ENCODE results near the gene MAPRE3.

MAPRE3 gene

GRCh38 chr2:26975656-26976055, 5.2 kb downstream of the MAPRE3 start:
- TF ChIP-seq, protein P1, sequence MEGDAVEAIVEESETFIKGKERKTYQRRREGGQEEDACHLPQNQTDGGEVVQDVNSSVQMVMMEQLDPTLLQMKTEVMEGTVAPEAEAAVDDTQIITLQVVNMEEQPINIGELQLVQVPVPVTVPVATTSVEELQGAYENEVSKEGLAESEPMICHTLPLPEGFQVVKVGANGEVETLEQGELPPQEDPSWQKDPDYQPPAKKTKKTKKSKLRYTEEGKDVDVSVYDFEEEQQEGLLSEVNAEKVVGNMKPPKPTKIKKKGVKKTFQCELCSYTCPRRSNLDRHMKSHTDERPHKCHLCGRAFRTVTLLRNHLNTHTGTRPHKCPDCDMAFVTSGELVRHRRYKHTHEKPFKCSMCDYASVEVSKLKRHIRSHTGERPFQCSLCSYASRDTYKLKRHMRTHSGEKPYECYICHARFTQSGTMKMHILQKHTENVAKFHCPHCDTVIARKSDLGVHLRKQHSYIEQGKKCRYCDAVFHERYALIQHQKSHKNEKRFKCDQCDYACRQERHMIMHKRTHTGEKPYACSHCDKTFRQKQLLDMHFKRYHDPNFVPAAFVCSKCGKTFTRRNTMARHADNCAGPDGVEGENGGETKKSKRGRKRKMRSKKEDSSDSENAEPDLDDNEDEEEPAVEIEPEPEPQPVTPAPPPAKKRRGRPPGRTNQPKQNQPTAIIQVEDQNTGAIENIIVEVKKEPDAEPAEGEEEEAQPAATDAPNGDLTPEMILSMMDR (IDR thresholded peaks at IDR 0.05; ENCODE audit: extremely low read depth, missing control alignments) = no peak
- DNase-seq (ENCODE audit: low spot score) = no peak

DNA sequence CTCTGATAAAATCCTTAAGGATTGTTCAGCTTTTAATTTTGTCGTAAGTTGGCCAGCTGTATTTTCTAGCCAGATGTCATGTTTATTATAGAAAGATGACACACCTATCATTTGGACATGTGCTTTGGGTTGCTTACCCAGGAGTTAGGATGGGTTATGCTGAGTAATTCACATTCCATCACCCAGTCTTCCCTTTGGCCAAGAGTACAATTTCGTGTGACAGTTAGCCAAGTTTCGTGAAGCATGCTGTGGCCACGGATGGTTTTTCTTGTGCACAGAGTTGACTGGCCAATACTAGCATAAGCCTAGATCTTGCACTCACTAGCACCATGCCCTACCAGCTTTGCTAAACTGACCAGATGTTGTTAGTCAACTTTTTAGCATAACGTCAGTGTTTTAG, 5.8 kb downstream of the MAPRE3 start:
- TF ChIP-seq, protein P1 (IDR thresholded peaks at IDR 0.05; ENCODE audit: extremely low read depth, missing control alignments) = no peak
- DNase-seq (ENCODE audit: low spot score) = no peak

DNA sequence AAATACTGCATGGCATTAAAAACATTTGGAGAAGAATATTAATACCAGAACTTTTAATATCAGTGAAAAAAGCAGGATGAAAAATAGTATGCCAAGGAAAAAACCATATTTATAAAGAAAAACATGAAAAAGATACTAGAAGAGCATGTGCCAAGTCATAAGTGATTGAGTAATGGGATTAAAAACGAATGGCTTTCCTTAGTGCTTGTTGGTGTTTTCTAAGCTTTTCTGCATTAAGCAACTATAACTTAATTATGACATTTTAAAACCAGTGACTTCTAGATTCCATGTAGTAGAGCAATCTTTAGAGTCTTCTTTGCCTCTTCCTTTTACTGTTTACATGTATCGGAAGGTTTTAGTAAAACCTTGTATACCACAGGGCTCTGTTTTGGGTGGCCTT, 6.6 kb downstream of the MAPRE3 start:
- no peak for DNase-seq (ENCODE audit: low spot score)
- TF ChIP-seq, protein P1 (IDR thresholded peaks at IDR 0.05; ENCODE audit: extremely low read depth, missing control alignments) = no peak

DNA sequence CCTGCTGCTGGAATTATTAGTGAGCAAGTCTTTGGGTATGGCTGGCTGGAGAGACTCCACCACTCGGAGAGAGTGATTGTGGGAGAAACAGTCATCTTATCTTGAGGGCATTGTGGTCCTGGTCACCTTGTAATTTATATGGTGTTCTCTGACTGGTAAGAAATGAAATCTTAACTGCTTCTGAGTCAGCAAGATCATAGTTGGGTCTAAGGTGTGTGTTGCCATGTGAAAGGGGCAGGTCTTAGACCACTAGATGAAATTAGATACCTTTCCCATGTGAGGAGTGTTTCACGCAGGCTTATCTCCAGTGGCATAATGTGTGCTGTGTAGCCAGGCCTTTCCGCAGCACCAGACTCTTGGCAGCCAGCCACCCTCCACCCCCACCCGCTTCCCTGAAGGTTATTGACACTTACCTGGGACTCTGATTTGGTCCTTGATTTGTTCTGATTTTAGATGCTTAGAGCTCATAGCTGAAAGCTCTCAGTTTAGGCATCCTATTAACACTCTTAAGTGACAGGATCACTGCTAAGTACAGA, 7.7 kb downstream of the MAPRE3 start:
- TF ChIP-seq, protein P1 (IDR thresholded peaks at IDR 0.05; ENCODE audit: extremely low read depth, missing control alignments) = no peak
- no peak for DNase-seq (ENCODE audit: low spot score)

- TF ChIP-seq, protein P1 (IDR thresholded peaks at IDR 0.05; ENCODE audit: extremely low read depth, missing control alignments) = no peak
- DNase-seq (ENCODE audit: low spot score) = no peak
Measured at GRCh38 chr2:26979741-26980140, 9.3 kb downstream of the MAPRE3 start.

- TF ChIP-seq, protein P1 (IDR thresholded peaks at IDR 0.05; ENCODE audit: extremely low read depth, missing control alignments) = no peak
Measured at GRCh38 chr2:26980971-26981370, 10.5 kb downstream of the MAPRE3 start.

GRCh38 chr2:26982102-26982742, 11.8 kb downstream of the MAPRE3 start:
- TF ChIP-seq, protein P1 (IDR thresholded peaks at IDR 0.05; ENCODE audit: extremely low read depth, missing control alignments) = peak; percentile 25
- DNase-seq (ENCODE audit: low spot score) = peak; percentile 42

More at GRCh38 chr2:26980971-26981370, 10.5 kb downstream of the MAPRE3 start:
- no peak for DNase-seq (ENCODE audit: low spot score)

Measured in GM20000 (cell line).